COR-L47 (cell line): Measurements from ENCODE around the gene ARPP21.

Experiments
- DNase-seq: peaks from one replicate; lab custom pipeline; 2025; lab: John Stamatoyannopoulos, UW

ARPP21 gene

GRCh38 chr3:35641920-35642527 is 2.7 kb downstream of the ARPP21 start:
- DNase-seq, result no peak

GRCh38 chr3:35643495-35643894 is 4.2 kb downstream of the ARPP21 start:
- no peak for DNase-seq

- no peak for DNase-seq
These were observed 5.1 kb downstream of the ARPP21 start for GRCh38 chr3:35644451-35644850.

- DNase-seq, result no peak
These were observed 5.9 kb downstream of the ARPP21 start for GRCh38 chr3:35645189-35645588.

GRCh38 chr3:35646081-35646480 is 6.8 kb downstream of the ARPP21 start:
- DNase-seq, result no peak

GRCh38 chr3:35647461-35647860 is 8.1 kb downstream of the ARPP21 start:
- DNase-seq, result no peak

GRCh38 chr3:35648347-35648746 is 9.0 kb downstream of the ARPP21 start:
- DNase-seq, result no peak

GRCh38 chr3:35649405-35649804 is 10.1 kb downstream of the ARPP21 start:
- no peak for DNase-seq

GRCh38 chr3:35651426-35651825 is 12.1 kb downstream of the ARPP21 start:
- DNase-seq, result no peak

- no peak for DNase-seq
These were observed 12.5 kb downstream of the ARPP21 start for GRCh38 chr3:35651851-35652250.

GRCh38 chr3:35653347-35653746 is 14.0 kb downstream of the ARPP21 start:
- no peak for DNase-seq

GRCh38 chr3:35654476-35654875 is 15.2 kb downstream of the ARPP21 start:
- DNase-seq, result no peak

- DNase-seq, result peak; percentile 25
These were observed 19.4 kb downstream of the ARPP21 start for GRCh38 chr3:35658686-35659085.

- peak; percentile 19 for DNase-seq
These were observed 20.4 kb downstream of the ARPP21 start for GRCh38 chr3:35659768-35660167.

GRCh38 chr3:35663471-35663870 is 24.1 kb downstream of the ARPP21 start:
- no peak for DNase-seq

GRCh38 chr3:35664460-35664919 is 25.2 kb downstream of the ARPP21 start:
- DNase-seq, result peak; percentile 83

- DNase-seq, result no peak
These were observed 26.2 kb downstream of the ARPP21 start for GRCh38 chr3:35665390-35666055.

- no peak for DNase-seq
These were observed 27.6 kb downstream of the ARPP21 start for GRCh38 chr3:35666888-35667287.

GRCh38 chr3:35670408-35670965 is 31.2 kb downstream of the ARPP21 start:
- DNase-seq, result no peak

GRCh38 chr3:35671483-35671882 is 32.2 kb downstream of the ARPP21 start:
- DNase-seq, result no peak

- no peak for DNase-seq
These were observed 33.7 kb downstream of the ARPP21 start for GRCh38 chr3:35673017-35673416.

- no peak for DNase-seq
These were observed 35.3 kb downstream of the ARPP21 start for GRCh38 chr3:35674451-35675109.

- DNase-seq, result no peak
These were observed 35.9 kb downstream of the ARPP21 start for GRCh38 chr3:35675206-35675605.
